Myocyte (in vitro differentiated cells): ENCODE data around the gene TBCD. TPM values are rescaled to one million over a fixed set of nuclear protein-coding genes. Genes with fewer than 3 reads are reported as not detected.
"Not testable (repeated sequence)": the region's sequence is repeated elsewhere in the genome, so short reads cannot be mapped to it uniquely, and the experiment has no call there.

Source experiments
- DNase-seq: peaks from one replicate; pipeline ENCODE4 v3.0.0-alpha.2; 2012; ENCODE audit warnings: low read depth
- total RNA-seq: library from RNA; depleted of rRNA; stranded (reverse); fragments of >200 nt; gene quantifications from 2 replicates; pipeline ENCODE4 v1.2.3, GENCODE V29; 2014

TBCD gene
- total RNA-seq, 1 donor from 2014 or later: 25.4 TPM

DNA sequence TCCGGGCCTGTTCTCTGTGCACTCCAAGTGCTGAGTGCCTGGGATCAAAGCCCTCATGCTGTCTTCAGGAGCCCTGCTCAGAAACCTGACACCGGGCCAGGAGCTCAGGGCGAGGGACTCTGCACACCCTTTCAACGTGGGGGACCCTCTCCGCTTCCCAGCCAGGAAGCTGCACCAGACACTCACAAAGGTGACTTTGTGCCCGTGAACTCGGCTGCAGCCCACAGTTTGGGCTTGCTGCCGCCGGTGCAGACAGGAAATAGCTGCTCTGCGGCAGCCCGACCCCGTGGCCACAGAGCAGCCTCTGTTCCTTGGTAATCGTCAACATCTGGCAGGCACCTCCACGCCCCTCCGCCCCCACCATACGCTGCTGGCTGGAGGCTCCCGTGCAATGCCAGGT, 234.1 kb downstream of the TBCD start:
- no peak for DNase-seq

DNA sequence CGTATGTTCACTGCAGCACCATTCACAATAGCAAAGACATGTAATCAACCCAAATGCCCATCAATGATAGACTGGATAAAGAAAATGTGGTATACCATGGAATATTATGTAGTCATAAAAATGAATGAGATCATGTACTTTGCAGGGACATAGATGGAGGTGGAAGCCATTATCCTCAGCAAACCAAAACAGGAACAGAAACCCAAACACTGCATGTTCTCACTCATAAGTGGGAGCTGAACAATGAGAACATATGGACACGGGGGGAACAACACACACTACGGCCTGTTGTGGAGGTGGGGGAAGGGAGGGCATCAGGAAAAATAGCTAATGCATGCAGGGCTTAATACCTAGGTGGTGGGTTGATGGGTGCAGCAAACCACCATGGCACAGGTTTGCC, 237.2 kb downstream of the TBCD start:
- not testable (repeated sequence) for DNase-seq

DNA sequence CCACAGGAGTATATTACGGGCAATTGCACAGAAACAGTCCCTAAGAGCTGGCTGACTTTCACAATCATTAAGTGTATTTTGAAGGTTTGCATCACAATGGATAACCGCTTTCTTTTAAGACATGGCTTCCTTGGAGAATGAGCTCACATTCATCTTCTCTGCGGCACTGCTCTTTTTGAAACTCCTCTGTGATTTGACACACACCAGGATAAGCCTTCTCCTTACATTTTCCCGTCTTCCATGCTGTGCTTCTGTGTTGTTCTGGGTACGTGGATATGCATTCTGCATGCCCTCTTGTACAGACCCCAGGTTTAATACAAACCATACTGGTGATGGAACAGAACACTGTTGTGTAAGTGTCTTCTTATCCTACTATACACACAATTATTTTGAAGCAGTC, 238.0 kb downstream of the TBCD start:
- DNase-seq: no peak

DNA sequence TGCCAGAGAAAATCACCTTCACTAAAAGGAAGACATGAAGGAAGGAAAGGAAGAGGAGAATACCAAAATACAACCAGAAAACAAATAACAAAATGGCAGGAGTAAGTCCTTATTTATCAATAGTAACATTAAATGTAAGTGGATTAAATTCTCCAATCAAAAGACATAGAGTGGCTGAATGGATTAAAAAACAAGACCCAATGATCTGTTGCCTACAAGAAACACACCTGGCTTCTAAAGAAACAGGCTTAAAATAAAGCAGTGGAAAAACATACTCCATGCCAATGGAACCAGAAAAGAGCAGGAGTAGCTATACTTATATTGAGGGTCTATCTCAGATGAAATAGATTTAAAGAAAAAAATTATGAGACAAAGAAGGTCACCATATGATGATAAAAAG, 241.1 kb downstream of the TBCD start:
- no peak for DNase-seq

Other genes starting within 250 kb of the TBCD start
- 34.8 and 53.8 TPM in 2 replicates for gene FOXK2, start 232.3 kb upstream of the TBCD start, total RNA-seq
- 88.2 and 97.7 TPM in 2 replicates for gene WDR45B, start 103.6 kb upstream of the TBCD start, total RNA-seq
- 26.6 and 45.5 TPM in 2 replicates for gene RAB40B, start 53.4 kb upstream of the TBCD start, total RNA-seq
- 17.8 and 20.3 TPM in 2 replicates for gene FN3KRP, start 35.4 kb upstream of the TBCD start, total RNA-seq
- gene FN3K, start 16.4 kb upstream of the TBCD start, total RNA-seq: 0.21 and 0.42 TPM in 2 replicates
- not detected in 2 replicates for gene ZNF750, start 88.0 kb downstream of the TBCD start, total RNA-seq